Measurements from ENCODE around the gene TMEM86A. TPM values are rescaled to one million over a fixed set of nuclear protein-coding genes. Genes with fewer than 3 reads are reported as not detected.
A peak's percentile ranks its signal among the peaks of the same experiment; 100 is the strongest.
"Not testable (repeated sequence)": the region's sequence is repeated elsewhere in the genome, so short reads cannot be mapped to it uniquely, and the experiment has no call there.

Gene TMEM86A, protein sequence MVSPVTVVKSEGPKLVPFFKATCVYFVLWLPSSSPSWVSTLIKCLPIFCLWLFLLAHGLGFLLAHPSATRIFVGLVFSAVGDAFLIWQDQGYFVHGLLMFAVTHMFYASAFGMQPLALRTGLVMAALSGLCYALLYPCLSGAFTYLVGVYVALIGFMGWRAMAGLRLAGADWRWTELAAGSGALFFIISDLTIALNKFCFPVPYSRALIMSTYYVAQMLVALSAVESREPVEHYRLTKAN
- 4.9 TPM for total RNA-seq

GRCh38 chr11:18698341-18699268 lies at the start of gene TMEM86A:
TSS of gene TMEM86A (plus strand) at chr11:18698779. CDS start at chr11:18698887, 108 bp downstream.
- DNase-seq (ENCODE audit: low spot score in 2 of 2): peak; percentile 93 to 97
- no peak for FAIRE-seq

GRCh38 chr11:18650353-18650752 lies 48.2 kb upstream of the TMEM86A start:
- no peak for FAIRE-seq
- no peak for DNase-seq (ENCODE audit: low spot score in 2 of 2)

DNA sequence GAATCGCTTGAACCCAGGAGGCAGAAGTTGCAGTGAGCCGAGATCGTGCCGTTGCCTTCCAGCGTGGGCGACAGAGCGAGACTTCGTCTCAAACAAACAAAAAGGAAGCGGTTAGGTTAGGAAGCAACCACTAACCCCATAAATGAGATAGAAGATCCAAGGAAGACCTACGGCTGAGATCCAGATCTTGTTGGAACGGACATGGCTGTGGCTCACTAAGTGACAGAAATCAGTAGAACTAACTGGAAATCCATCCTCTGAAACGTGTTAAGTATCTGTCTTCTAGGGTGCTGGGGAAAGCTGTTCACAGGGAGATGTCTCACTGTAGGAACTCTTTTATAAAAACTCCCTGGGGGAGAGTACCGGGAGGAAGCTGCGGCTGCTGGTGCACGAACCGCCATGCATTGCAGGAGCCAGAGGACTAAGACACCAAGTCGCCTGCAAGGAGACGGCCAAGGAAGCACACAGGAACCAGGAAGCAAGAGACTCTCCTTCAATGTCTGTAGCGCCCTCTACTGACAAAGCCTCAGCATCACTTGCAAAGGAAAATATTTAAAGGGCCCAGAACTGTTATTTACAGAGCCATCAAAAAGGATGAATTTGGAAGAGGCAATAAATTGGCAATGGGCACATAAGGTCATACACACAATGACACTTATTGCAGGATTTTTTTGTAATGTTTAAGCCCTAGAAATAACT lies 47.6 kb upstream of the TMEM86A start:
- DNase-seq (ENCODE audit: low spot score in 2 of 2) (no peak), FAIRE-seq (no peak)

DNA sequence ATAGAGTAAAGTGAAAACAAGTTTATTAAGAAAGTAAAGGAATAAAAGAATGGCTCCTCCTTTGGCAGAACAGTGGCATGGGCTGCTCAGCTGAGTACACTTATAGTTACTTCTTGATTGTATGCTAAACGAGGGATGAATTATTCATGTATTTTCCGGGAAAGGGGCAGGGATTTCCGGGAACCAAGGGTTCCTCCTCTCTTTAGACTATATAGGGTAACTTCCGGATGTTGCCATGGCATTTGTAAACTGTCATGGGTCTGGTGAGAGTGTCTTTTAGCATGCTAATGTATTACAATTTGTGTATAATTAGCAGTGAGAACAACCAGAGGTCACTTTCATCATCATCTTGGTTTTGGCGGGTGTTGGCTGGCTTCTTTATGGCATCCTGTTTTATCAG lies 40.9 kb upstream of the TMEM86A start:
- FAIRE-seq: no peak
- no peak for DNase-seq (ENCODE audit: low spot score in 2 of 2)

DNA sequence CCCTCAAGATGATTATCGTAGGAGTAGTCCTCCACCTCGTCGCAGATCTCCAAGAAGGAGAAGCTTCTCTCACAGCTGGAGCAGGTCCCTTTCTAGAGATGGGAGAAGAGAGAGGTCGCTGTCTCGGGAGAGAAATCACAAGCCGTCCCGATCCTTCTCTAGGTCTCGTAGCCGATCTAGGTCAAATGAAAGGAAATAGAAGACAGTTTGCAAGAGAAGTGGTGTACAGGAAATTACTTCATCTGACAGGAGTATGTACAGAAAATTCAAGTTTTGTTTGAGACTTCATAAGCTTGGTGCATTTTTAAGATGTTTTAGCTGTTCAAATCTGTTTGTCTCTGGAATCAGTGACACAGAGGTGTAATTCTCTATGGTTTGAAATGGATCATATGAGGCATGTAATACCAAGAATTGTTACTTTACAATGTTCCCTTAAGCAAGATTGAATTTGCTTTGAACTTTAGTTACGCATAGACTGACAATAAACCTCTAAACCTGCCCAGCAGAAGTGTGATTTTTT lies 33.2 kb upstream of the TMEM86A start:
- DNase-seq (ENCODE audit: low spot score in 2 of 2); FAIRE-seq: not testable (repeated sequence)

- FAIRE-seq (no peak), DNase-seq (ENCODE audit: low spot score in 2 of 2) (no peak)
Observed at GRCh38 chr11:18668131-18668530, 30.4 kb upstream of the TMEM86A start.

DNA sequence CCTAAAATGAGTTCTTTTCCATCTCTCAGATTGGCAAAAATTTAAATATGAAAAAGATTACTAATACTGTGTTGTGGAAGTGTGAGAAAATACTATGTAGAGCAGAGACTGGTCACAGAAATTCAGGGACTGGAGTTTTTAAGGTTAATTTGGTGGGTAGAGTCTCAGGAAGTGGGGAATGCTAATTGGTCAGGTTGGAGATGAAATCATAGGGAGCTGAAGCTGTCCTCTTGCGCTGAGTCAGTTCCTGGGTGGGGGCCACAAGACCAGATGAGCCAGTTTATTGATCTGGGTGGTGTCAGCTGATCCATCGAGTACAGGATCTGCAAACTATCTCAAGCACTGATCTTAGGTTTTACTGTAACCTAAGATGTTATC lies 29.4 kb upstream of the TMEM86A start:
- DNase-seq (ENCODE audit: low spot score in 2 of 2) (no peak), FAIRE-seq (no peak)

DNA sequence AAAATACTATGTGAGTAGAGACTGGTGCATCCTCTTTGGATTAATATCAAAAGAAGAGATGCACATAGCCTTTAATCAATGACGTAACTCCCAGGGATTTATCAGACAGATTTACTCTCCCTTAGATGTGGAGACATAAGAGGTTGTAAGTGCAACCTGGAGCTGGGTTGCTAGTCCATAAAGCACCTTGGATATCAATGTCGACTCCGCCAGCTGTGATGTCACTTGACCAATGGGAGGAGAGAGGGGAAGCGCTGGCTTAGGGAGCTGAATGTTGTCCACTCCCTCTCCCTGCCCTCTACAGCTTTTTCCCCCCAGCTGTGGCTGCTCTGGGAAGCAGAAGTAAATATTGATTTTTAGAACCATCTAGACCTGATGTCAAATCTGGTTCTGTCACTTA lies 28.9 kb upstream of the TMEM86A start:
- FAIRE-seq: no peak
- DNase-seq (ENCODE audit: low spot score in 2 of 2): no peak

DNA sequence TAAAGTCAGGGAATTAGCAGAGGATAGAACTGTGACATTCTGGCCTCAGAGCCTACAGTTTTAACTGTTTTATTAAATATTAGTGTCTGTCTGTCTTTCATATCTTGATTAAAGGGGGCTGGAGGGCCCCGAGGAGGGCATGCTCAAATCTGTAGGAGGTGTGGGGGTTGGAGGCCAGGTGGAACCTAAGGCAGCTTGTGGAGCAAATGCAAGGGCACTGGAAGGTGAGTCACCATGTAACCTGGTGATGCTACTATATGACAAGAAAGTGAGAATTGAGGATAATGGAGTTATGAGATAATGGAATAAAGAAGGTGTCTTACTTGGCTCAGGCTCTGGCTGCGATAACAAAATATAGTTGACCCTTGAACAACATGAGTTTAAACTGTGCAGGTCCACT lies 27.3 kb upstream of the TMEM86A start:
- DNase-seq (ENCODE audit: low spot score in 2 of 2) (no peak), FAIRE-seq (no peak)

GRCh38 chr11:18672209-18672608 lies 26.4 kb upstream of the TMEM86A start:
- FAIRE-seq: not testable (repeated sequence)

GRCh38 chr11:18676803-18677202 lies 21.8 kb upstream of the TMEM86A start:
- FAIRE-seq: no peak

More at GRCh38 chr11:18672209-18672608, 26.4 kb upstream of the TMEM86A start:
- not testable (repeated sequence) for DNase-seq (ENCODE audit: low spot score in 2 of 2)

DNA sequence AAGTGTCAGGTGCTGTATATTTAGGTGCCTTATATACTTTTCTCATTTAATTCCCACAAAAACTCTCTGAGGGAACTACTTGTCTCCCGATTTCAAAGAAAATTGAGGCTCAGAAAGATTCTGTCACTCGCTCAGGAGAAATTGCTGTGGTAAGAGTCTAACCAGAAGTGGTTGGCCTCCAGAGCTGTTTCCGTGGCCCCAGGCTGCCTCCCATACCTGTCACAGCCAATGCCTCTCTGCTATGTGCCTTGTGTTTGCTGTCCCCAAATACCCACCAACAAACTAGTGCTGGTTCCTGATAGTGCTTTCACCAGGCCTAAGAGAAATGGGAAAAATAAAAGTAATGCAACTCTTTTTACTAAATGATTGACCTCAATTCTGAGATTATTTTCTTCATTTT lies 21.0 kb upstream of the TMEM86A start:
- FAIRE-seq (no peak), DNase-seq (ENCODE audit: low spot score in 2 of 2) (no peak)

More at GRCh38 chr11:18676803-18677202, 21.8 kb upstream of the TMEM86A start:
- no peak for DNase-seq (ENCODE audit: low spot score in 2 of 2)

DNA sequence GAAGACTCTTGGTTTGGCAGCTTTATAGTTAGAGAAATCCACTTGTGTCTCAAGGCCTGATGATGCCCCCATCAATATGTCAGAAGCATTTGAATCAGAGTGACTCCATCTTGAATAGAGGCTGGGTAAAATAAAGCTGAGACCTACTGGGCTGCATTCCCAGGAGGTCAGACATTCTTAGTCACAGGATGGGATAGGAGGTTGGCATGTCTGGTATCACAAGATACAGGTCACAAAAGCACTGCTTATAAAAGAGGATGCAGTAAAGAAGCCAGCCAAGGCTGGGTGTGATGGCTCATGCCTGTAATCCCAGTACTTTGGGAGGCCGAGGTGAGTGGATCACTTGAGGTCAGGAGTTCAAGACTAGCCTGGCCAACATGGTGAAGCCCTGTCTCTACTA lies 16.6 kb upstream of the TMEM86A start:
- not testable (repeated sequence) for DNase-seq (ENCODE audit: low spot score in 2 of 2); FAIRE-seq

GRCh38 chr11:18682466-18682865 lies 16.1 kb upstream of the TMEM86A start:
- no peak for DNase-seq (ENCODE audit: low spot score in 2 of 2)
- no peak for FAIRE-seq

DNA sequence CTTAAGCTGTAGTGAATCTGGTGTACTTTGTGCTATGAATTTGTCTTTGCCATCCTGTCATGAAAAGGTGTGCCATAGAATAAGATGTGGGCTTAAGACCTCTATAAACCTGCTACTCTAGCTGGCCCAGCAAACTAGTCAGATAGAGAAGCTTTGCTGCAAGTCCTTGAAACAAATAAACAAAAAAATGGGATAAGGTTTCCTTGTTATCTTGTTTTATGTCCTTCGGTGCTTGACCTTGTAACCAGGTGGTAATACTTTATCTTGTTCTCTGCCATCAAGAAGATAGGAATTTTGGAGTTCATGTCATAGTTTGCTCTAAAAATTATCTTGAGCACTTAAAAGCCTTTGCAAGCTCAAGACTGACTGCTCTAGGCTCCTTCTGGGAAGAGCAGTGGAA lies 14.3 kb upstream of the TMEM86A start:
- FAIRE-seq (no peak), DNase-seq (ENCODE audit: low spot score in 2 of 2) (no peak)

DNA sequence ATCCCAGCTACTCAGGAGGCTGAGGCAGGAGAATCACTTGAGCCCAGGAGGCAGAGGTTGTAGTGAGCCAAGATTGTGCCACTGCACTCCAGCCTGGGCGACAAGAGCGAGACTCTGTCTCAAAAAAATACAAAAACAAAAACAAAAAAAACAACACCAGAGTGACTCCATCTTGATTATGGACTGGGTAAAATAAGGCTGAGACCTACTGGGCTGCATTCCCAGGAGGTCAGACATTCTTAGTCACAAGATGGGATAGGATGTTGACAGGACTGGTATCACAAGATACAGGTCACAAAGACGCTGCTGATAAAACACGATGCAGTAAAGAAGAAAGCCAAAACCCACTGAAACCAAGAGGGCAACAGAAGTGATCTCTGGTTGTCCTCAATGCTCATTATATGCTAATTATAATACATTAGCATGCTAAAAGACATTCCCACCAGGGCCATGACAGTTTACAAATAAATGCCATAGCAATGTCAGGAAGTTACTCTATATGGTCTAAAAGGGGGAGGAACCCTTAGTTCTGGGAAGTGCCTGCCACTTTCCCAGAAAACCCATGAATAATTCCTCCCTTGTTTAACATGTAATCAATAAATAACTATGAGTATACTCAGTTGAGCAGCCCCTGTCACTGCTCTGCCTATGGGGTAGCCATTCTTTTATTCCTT lies 7.0 kb upstream of the TMEM86A start:
- not testable (repeated sequence) for DNase-seq (ENCODE audit: low spot score in 2 of 2); FAIRE-seq

DNA sequence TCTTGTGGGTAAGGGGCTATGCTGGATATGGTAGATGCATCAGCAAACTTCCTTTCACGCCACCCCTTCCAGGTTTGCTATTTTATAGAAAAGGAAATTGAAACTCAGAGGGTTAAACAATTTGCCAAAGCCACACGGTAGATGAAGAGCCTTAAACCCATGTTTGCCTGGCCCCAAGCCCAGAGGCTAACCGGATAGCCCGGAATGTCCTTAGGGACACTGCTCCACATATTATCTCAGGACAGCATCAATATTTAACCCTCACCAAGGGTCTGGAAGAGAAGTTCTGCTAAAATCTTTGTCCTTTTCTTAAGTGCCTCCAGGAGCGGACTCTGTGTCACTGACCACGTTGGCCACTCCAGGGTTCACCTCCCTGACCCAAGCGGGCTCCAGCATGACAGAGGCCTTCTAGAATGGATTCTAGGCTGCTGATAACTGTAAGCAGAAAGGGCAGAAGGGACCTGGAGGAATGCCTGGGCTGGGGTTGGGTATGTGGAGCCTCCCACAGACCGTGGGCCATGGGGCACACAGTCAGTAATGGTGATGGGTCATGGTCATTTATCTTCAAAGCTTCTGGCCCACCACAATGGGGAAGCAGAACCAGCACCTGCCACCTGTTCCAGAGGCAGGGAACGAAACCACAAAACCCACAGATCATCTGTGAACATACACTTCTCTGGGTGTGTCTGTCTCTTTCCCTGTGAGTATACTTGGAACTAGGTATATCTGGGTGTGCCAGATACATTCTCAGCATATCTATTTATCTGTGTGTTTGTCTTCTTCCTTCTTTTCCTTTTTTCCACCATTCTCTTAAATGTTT lies 5.4 kb upstream of the TMEM86A start:
- DNase-seq (ENCODE audit: low spot score in 2 of 2) (no peak), FAIRE-seq (no peak)

DNA sequence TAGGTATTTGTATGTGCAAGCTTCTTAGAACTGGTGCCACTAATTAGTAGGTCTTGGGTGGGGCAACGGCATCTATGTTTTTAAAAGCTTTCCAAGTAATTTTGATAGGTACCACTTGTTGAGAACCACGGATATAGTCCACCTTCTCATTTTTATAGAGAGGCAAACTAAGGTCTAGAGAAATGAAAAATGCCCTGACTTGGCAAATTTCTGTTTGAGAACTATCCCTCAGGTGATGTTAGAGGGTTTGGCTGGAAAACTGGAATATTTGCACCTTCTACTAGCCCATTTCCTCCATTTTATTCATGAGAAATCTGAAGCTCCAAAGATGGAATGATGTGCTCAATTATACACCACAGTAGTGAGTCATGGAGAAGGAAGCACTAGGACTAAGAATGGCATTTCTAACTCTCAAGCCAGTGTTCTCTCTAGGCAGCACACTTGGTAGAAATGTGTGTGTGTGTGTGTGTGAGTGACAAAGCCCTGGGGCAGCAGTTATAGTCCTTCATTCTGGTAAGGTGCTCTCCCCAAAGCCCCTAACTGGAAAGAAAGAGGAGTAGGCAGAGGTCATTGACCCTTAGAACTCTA lies 1.8 kb upstream of the TMEM86A start:
- FAIRE-seq (no peak), DNase-seq (ENCODE audit: low spot score in 2 of 2) (no peak)

GRCh38 chr11:18697576-18697975 lies 1.0 kb upstream of the TMEM86A start:
- no peak for DNase-seq (ENCODE audit: low spot score in 2 of 2)
- FAIRE-seq: no peak

All from frontal cortex (tissue), 4 donors.